SHP77 (cell line): Measurements from ENCODE around the gene POLR3GL.

ENCODE experiments used
- DNase-seq, 2 experiments: peaks; one replicate each; lab custom pipeline; 2025; lab: John Stamatoyannopoulos, UW

The POLR3GL gene

DNA sequence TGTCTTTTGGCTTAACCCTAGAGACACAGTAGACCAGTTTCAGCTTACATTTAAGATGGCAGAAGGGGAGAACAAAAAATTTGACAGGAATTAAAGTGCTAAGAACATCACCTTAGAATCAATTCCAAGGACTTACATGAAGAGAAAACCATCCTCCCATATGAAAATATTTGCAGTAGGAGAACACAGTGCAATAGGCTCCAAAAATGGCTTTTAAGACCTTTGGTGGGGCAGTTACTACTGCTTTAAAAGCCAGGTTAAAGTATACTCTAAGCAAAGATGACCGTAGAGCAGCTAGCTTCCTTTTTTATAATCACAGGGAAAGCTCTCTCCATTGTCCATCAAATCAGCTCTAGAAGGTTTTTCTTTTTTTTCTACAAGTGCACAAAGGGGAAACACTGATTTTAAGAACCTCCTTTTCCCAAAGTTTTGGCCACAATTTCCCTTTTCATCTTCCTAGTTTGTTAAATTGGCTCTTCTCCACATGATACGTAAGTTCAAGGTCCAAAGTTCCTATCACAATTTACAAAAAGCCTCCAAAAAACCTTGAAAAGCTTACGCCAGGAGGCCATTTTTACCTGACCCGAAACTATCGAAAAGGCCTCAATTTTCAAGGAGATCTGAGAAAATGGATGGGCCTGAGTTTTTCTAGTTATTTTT, 28.6 kb downstream of the POLR3GL start:
- no peak for DNase-seq

DNA sequence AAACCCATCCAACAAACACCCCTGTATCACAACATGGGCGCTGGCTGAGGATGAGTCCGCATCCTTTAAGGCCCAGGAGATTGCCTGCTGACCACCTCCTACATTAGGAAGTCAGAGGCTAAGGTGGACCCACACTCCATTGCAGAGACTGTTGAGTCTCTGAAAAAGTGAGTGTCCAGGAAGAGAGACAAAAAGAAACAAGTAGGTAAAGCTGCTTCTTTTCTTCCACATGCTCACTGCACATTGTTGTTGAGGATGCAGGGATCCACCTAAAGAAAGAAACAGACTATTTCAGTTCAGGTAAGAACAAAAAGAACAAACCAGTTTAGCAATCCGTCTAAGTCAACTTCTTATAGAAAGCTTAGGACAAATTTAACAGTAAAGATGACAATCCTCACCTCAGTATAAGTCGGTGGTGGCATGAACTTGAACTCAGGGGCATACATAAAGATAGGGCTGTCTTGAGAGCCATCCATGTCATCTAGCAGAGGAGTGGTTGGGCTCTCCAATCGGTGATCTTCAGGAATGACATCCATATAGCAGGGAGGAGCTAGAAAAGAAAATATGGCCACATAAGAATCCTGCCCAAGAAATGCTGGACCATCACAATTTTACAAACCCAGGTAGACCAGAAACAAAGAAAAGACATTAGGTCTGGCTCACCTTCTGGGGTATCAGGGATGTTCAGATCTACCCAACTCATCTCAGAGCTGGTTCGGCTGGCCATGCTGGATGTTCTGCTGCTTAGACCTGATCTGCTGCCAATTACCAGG, 29.3 kb downstream of the POLR3GL start:
- DNase-seq: no peak

DNA sequence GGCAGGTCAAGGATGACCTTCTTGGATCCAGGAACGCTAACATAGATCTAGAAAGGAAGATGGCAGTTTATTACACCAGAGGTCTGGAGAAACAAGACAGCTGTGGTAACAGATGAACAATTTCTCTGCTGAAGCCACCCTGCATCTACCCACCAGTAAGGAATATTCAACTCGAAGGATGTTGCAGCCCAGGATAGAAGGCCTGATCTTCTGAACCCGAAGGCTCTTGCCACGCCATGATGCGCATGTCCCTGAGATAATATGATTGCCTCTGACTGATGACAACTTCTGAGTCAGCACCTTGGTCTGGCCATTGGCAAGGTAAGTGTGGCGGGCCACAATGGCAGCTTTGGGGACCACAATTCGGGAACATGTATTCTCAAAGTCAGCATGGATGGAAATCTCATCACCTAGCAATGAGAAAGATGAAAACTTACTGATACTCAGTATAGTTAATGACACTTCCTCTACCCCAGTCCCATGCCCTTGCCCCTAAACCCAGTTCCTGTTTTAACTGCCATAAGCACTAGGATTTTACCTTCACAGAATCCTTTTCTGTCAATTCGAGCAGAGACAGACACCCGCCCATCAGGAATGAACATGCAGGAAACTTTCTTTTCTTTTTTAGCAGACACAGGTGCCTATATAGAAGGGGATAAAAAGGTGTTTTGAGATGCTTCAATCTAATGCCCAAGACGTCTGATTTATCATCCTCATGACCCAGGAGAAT, 30.1 kb downstream of the POLR3GL start:
- no peak for DNase-seq

DNA sequence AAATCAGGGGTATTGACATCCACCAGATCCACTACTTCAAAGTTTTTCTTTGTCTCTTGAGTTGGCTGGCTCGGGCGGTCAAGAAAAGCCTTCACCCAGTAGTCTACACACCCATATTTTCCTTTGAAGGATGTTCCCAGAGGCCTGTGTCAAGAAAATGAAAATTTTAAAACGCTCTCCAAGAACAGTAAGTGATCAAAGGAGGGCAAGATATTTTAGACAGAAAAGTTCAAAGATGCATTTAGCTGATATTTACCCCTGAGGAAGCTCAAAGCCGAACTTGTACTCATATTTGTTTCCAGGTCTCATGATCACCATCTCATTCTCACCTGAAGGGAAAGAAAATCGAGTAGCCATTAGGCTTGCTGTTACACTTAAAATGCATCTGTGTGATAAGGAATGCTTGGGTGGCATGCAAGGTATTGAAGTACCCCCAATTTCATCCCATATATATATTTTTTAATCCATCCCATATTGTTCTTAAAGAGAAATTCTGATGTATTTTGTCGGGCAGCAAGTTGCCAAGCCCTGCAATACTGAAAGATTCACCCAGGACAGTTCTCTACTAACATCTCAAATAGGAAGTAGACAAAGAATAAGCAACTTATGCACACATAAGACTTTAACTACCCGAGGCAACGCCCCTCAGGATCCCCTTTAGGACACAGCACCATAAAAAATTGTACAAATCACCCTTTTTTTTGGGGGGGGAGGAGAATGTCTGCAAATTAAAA, 30.8 kb downstream of the POLR3GL start:
- no peak for DNase-seq

DNA sequence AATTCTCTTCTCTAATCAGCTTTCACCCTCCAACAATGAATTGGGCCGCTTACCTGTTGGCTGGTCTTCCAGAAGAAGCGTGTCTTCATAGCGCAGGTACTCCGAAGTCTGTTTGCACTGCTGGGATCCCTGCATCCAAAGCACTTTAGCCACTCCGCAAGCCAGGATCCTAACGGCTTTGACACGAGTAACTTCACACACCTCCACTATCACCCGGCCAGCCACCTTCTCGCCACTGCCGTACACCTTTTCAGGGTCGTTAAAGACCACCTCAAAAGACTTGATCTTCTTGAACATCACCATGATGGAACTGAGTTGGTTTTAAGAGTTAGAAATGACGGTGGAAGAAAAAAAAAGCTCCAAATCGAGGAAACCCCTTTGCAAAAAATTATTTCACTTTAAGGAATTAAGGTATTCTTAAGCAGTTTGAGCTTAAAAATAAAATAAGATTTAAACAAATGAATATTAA, 31.5 kb downstream of the POLR3GL start:
- DNase-seq: peak in 1 of 2 experiments; percentile 18

DNA sequence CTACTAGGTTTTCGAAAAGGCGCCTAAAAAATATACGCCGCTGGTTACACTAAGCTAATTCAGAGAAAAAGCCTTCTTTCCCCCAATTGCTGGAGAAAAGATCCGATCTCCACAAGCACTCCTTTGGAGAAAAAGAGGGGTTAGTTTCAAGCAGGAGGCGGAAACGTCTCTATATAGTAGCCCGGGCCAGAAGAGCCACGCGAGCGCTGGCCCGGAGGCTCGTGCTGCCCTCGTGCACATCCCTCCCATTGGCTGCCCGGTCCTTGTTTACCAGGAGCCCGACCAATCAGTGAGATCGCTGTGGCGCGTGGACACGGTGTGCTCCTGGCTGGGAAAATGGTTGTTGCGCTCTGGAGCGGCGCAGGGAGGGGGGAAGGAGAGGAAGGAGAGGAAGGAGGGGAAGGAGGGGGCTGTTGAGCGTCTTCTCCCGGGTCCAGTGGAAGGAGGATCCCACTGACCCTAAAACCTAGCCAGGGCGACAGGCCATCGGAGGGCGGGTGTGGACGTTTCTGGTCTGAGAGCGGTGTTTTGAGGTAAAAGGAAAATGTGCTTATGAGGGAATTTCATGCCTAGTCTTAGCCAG, 32.0 kb downstream of the POLR3GL start, which contains the start of gene TXNIP:
Gene TXNIP (minus strand): TSS at position 147 of the 583 bp plus-strand sequence. CDS start 313 bp downstream, outside the sequence.
- DNase-seq: peak; percentile 100

DNA sequence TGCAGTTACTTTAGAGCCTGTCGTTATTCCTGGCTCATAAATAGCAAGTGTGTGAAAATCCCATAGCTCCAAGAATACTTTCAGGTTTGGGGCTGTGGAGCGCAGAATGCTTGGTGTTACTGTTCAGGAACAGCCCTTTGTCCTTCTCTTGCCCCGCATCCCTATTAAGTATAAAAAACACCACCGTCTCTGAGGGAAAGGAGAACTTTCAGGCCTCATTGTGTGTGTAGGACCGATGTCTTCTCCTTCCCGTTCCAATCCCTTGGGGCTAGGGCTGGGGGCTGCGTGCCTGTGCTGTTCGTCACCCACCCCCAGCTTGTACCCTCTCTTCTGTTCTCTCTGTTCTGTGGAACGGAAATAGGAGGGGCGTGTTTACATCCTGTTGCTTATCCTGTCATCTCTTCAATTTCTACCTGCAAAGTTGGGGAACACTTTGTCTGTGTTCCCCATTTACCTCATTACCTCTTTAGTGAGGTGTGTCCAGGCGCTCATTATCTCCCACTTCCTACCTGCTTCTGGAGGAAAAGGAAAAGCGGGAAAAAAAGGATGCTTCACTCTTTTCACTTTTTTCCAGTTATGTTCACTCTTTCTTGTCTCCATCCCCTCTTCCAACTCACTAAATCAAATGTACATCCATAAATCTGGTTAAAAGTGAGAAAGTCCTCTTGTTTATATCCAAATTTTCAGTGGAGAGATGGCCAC, 32.7 kb downstream of the POLR3GL start:
- peak; percentile 24 to 26 for DNase-seq

DNA sequence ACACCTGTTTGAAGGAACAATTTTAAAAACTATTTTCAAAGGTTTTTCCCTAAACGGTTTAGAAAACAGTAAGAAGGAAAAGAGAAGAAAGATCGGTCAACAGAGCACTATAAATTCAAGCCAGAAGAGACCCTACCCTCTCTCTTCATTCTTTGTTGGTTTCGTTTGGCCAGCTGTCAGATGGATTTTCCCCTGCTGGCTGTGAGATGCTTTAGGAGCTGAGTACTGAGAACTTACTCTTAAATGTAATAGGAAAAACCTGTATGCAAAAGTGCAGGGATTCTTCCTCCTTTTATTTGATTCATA, 33.2 kb downstream of the POLR3GL start:
- DNase-seq: peak; percentile 36 to 47

DNA sequence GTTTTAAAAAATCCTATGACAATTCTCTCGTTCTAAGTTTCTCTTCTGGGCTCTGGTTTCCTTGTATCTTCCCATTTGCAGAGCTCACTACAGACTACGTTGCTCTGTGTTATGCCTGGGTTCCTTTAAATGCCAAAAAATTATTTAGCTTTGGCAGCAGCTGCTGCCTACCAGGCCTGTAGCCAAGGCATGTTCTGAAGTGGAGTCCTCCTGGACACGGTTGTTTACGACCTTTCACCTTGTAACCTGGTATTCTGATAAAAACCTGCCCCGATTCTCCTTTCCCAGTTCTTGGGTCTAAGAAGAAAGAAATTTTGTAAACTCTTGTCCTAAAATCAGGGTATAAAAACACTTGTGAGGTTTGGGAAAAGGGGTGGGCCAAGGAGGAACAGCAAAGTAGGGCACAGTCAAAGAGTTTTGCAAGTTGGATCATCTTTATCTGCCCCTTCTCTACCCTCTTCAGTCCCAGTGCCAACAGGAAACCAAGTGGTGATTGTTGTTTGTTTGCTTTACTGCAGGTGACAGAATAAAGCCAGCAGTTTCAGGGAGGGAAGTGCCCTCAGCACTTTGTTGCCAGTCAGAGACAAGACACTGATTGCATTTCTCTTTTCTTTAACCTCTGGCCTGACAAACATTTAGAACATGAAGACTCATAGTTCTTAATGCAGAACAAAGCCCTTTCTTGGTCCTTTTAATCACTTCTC, 35.0 kb downstream of the POLR3GL start:
- DNase-seq: peak; percentile 20 to 76

DNA sequence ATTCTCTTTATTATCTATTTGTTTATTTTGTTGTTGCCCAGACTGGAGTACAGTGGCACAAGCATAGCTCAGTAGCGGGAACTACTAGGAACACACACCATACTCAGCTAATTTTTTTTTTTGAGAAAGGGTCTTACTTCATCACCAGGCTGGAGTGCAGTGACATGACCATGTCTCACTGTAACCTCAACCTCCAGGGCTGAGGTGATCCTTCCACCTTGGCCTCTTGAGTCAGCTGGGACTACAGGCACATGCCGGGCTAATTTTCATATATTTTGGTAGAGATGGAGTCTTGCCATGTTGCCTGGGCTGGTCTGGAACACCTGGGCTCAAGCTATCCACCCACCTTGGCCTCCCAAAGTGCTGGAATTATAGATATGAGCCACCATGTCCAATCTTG, 37.2 kb downstream of the POLR3GL start:
- no peak for DNase-seq

DNA sequence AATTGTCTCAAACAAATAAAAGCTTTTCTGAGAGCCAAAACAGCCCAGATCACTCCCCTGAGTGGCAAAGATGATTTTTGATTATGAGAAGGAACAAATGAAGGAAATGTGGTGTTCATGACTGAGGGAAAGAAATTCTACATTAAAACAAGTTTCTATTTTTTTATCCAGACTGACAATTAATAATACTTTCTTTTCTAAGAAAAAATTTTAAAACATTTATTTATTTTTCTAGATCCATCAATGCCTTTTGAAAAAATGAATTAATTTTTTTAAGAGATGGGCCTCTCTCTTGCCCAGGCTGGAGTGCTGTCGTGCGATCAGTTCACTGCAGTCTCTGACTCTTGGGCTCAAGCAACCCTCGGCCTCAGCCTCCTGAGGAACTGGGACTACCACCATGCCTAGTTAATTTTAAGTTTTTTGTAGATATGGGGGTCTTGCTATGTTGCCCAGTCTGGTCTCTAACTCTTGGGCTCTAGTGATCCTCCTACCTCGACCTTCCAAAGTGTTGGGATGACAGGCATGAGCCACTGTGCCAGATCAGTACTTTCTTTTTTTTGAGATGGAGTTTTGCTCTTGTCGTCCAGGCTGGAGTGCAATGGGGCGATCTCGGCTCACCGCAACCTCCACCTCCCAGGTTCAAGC, 43.1 kb downstream of the POLR3GL start:
- DNase-seq: no peak

DNA sequence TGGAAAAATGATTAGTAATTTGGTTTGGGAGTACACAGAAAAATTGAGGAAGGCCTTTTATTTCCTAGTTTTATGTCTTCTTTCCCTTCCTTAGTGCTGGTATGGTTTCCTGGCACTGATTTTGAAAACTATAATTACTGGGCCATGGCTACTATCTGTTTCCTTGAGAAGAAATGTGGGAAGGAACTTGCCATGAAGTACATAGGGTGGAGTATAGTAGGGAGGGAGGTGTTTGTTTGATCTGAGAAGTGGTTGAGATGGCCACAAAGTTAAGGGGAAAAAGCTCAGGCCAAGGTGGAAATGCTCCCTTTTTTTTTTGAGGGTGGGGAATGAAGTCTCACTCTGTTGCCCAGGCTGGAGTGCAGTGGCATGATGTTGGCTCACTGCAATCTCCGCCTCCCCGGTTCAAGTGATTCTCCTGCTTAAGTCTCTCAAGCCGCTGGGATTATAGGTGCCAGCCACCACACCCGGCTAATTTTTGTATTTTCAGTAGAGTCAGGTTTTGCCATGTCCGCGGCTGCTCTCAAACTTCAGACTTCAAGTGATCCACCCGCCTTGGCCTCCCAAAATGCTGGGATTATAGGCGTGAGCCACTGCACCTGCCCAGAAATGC, 45.7 kb downstream of the POLR3GL start:
- DNase-seq: no peak

DNA sequence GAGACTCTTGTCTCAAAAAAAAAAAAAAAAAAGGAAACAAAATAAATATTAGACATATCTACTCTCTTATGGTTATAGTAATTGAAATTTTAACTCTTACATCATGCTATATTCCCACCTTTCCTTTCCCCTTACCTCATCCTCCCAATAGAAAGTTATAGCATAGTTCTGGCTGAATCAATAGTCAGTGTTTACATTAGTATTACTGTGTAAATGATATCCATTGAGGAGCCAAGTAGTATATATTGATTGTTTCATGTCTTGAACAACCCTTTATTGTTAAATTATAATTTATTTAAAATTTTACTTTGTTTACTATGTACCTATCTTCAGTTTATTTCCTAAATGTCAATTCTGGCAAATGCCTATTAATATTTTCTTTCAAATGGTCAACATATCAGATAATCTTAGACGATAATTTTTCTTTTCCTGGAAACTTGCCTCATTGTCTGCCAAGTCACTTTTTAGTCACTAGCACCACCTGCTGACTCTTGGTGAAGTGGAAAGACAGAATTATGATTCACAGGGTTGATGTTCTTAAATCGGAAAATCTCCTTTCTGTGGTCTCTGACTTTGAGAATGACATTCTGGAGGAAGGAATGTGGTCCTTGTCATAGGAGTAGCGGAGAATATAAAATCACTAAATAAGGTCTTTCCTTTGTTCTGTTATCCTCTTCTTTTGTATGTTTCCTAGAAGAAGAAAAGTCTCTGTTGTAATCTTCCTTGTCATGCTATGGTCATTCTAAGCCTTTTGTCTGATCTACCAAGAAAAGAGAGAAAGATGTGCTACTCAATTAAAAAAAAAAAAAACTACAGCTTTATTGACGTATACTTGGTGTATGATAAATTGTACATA, 48.4 kb downstream of the POLR3GL start:
- peak; percentile 85 to 86 for DNase-seq

DNA sequence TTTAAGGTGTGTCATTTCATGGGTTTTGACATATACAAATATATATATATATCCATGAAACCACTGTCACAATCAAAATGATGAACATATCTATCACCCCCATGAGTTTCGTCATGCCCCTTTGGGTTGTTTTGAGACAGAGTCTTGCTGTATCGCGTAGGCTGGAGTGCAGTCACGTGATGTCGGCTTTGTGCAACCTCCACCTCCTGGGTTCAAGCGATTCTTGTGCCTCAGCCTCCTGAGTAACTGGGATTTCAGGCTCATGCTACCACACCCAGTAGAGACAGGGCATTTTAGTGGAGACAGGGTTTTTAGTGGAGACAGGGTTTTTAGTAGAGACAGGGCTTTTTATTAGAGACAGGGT, 49.1 kb downstream of the POLR3GL start:
- DNase-seq: peak in 1 of 2 experiments; percentile 21

DNA sequence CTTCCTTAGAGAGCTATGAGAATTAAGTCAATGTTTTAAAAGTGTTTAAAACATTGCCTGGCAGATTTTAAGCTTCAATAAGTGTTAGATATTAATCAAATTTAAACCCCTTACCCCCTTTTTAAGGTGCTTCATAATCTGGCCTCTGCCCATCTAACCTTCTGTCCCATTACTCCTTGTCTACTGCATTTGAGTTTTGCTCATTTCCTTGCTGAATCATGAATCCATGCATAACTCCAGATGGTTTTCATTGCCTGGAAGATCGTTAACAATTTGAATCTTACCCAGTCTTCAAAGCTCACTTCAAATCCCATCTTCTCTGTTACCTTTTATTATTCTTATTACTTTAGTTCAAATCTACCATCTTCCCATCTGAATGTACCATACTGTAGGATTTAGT, 52.4 kb downstream of the POLR3GL start:
- no peak for DNase-seq

DNA sequence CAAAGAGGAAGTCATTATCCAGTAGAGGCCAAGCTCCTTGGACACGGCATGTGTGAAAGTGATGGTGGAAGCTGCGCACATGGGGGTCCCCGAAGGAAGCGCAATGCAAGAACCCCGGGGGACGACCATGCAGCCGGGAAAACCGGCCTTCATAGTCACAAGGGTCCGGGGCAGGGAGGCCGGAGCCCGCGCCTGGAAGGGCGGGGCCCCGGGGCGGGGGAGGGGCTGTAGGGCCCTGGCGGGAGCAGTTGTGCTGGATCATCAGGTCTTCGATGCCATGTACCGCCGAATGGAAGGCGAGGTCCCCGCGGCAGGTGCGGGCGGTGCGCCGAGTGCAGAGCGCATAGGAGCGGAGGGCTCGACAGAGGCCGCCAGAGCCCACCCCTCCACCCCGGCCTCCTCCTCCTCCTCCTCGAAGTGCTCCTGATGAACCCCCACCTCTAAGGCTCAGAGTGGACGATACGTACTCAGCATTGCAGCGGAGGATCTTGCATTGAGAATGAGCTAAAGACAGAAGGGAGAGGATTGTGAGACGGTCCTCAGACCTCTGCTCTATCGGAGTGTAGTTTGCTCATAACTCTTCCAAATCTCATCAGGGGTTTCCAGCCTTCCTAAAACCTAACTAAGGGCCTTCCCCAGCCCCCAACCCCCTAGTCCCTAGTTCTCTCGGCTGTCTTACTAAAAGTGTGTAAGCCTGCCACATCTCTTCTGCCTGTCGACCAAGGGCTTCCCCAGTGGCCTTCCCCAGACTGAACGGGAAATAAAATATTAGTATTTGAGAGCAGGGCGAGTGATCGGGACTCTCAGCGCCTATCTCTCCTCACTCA, 55.0 kb downstream of the POLR3GL start:
- DNase-seq: no peak
